Measurements from ENCODE around the gene EYS.
A peak's percentile ranks its signal among the peaks of the same experiment; 100 is the strongest.
"Not testable (repeated sequence)": the region's sequence is repeated elsewhere in the genome, so short reads cannot be mapped to it uniquely, and the experiment has no call there.

EYS gene

DNA sequence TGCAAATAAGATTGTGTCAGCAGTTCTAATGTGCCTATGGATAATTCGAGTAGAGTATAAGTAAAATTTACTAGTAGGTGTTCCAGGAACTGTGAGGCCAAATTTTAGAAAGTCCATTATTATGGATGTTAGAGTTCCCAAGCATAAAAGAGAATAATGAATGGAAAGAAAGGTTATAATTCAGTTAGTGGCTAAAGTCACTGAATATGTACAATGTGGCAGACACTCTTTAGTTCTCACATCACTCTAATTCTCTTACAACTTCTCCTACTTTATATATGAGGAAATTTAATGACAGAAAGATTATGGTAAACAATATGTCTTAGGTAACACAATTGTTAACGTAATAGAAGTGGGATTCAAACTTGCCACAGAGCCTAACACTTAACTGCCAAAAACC lies 75.3 kb downstream of the EYS start:
- no peak for DNase-seq

DNA sequence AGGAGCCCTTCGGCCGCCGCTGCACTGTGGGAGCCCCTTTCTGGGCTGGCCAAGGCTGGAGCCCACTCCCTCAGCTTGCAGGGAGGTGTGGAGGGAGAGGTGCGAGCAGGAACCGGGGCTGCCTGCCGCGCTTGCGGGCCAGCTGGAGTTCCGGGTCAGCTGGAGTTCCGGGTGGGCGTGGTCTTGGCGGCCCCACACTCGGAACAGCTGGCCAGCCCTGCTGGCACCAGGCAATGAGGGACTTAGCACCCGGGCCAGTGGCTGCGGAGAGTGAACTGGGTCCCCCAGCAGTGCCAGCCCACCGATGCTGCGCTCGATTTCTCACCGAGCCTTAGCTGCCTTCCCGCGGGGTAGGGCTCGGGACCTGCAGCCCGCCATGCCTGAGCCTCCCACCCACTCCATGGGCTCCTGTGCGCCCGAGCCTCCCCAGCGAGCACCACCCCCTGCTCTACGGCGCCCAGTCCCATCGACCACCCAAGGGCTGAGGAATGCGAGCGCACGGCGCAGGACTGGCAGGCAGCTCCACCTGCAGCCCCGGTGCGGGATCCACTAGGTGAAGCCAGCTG lies 79.5 kb downstream of the EYS start:
- not testable (repeated sequence) for DNase-seq

DNA sequence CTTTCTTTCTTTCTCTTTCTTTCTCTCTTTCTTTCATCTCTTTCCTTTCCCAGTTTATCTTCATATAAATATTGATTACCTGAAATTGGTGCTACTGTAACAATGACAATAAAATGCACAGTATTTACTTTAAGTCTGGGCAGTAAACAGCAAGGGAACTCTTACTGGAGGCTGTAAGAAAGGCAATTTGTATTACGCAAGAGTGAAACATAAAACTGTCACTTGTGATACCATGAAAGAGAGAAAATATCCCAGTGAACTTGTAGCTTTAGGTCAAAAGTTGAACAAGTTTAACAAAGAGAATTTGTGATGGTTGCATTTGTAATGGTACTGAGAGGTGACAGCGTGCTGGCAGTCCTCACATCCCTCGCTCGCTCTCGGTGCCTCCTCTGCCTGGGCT lies 80.0 kb downstream of the EYS start:
- DNase-seq = no peak

DNA sequence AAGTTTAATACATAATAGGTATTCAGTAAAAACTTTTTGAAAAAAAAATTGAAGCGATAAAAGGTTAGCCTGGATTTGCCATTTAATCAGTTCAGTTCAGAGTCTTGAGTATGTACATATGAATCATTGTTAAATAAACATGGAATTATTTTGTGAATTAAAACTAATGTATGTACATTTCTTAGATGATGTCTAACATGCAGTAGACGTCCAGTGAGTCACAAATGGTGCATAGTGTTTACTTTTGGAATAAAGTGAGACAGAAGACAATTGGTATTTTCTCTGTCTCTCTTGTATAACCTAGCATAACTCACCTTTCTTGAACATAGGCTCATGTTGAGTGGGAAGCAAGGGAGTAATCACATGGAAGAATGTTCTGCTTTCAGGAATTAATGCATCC lies 83.5 kb downstream of the EYS start:
- DNase-seq = no peak

DNA sequence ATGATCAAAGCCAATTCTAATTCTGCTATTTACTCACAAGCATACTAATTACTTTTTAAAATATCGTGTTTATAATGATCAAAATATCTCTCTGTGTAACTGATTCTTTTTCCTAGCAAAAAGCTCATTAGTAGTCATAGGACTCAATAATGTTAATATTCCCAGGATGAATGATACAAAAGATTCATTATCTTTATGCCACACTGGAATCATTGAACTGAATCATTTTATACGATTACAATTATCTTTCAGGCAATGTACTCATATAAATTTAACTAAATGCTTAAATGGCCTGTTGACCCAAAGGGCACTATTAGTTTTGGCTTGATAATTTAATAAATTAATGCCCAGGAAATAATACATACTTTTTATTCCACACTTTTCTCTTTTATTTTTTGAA lies 96.3 kb downstream of the EYS start:
- no peak for DNase-seq

DNA sequence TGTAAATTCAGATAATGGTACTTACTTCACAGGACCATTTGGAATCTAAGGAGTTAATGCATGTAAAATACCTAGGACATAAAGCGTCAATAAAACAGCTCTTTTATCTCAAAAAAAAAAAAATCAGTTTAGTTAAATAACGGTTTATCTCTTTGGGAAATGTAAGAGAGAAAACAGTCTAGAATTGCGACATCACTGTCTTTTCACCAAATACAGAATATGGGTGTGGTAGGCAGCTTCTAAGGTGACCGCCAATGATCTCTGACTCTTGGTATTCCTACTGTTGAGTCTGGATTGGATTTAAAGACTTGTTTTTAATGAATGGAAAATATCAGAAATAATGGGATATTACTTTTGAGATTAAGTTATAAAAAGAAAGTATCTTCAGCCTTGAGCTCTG lies 111.5 kb downstream of the EYS start:
- no peak for DNase-seq

DNA sequence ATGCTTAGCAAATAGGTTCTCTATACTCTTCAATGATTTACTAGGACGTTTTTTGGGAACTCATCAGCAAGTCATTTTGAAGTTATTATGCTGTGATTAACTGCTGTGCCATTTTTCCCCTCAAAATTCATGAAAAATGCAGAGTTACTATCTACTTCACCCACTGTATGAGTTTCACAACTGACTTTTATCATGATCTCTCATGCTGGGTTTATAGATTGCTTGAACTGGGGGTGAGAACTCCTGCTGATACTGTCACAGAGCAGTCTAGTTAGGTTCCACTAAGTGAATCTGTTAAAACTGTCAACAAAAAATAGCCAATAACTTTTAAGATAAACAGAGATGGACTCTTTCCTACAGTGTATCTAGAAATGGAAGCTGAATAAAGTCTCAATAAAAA lies 136.7 kb downstream of the EYS start:
- peak; percentile 1 for DNase-seq

DNA sequence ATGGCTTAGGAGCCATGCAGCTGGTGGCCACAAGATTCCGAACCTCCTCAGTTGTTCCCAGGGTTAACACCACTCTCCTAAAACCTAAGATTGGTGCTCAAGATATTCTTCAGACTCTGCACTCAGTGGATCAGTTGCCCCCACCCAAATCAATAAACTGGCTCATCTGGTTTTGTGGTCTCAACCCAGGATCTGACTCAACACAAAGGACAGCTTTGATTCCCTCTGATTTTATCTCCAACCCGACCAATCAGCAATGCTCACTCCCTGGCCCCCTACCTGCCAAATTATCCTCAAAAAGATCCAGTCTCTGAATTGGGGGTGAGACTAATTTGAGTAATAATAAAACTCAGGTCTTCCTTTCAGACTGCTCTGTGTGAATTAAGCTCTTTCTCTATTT lies 137.5 kb downstream of the EYS start:
- DNase-seq = no peak

DNA sequence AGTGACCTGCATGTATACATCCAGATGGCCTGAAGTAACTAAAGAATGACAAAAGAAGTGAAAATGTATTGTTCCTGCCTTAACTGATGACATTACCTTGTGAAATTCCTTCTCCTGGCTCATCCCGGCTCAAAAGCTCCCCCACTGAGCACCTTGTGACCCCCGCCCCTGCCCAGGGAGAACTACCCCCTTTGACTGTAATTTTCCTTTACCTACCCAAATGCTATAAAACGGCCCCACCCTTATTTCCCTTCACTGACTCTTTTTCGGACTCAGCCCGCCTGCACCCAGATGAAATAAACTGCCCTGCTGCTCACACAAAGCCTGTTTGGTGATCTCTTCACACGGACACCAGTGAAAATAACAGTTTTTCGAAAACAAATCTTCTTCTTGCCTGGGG lies 138.0 kb downstream of the EYS start:
- not testable (repeated sequence) for DNase-seq

DNA sequence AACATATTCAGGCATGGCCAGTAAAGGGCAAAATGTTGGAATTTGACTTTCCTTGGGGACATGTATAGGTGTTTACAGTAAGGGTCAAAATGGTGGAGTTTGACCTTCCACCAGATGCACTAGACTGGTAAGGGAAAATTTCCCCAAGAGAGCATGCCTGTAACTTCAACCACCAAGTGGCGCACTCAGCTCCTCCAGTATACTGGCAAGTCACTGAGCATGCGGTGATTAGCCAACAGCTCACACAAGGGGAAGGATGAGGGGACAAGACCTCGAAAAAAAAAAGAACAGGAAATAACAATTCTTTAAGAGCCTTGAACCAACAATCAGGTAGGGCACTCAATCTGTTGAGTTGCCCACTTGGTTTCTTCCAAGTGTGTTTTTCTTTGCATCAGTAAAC lies 140.9 kb downstream of the EYS start:
- DNase-seq = no peak

DNA sequence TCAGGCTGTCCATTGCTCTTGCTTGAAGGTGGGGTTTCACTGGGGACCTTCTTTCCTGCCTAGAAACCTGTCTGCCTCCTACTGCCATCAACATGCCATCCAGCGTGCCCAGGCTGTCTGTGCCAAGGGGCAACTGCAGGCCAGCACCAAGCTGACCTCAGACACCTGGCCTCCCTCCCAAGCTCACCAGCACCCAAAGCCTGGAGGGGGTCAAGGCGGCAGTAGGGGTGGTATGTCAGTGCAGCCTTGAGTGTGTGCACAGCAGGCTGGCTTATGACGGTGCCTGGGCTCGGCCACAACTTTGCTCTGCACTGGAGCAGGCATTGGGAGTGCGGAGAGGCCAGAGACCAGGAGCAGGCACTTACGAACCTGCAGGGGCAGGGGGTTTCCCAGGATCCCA lies 149.0 kb downstream of the EYS start:
- no peak for DNase-seq

DNA sequence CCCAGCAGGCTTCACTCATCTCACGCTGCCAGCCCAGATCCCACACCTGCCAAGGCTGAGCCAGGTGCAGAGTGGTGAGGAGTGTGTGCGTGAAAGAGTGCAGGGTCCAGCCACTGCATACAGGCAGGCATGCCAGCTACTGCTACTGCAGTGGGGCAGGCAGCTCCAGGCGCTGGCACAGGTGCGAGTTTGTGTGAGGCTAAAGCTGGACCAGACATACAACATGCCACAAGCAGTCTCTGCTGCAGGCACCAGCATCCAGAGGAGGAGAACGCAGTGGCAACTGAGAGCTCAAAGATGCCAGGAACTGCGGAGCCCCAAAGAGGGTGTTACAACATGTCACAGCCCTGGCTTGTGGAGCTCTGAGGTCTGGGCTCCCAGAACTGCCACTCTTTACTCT lies 149.8 kb downstream of the EYS start:
- no peak for DNase-seq

DNA sequence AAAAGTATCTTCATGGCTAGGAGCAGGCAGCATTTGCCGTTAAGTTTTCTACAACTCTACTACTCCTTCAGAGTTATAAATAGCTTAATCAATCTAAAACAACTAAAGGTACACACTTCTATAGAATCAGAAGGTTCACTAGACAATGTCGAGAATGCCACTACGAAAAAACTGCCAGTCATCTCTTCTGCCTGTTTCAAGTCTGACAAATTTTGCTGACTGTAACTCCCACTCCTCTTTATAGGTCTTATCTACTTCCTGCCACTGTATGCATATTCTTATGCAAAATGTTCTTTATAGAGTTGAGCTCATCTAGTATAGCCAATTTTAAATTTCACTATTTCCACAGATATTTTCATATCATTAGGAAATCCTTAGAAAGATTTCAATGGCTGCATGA lies 160.1 kb downstream of the EYS start:
- no peak for DNase-seq

DNA sequence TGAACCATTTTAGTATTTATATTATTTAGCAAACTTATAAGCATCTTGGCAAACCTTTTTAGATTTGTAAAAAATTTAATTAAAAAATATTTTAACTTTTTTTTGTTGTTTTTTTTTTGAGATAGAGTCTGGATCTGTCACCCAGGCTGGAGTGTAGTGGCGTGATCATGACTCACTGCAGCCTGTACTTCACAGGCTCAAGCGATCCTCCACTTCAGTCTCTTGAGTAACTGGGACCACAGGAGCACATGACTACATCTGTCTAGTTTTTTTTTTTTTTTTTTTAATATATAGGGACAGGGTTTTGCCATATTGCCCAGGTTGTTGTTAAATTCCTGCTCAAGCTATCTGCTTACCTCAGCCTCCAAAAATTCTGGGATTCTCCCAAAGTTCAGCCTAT lies 161.1 kb downstream of the EYS start:
- DNase-seq = no peak

DNA sequence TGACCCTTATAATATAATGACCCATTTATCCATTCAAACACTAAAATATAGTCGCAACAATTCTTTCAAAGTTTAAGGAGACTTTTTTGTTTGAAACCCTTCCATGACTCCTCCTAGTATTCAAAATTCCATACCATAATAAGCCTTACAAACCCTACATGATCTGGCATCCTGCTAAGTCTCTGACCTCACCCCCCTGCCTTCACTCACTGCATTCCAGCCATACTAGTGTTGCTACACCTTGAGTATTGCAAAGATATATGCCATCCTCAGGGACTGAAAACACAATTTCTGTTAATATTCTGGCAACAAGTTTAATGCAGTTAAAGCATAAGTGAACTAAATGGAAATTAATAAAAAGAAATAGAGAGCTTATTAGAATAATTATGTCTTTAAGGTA lies 168.4 kb downstream of the EYS start:
- no peak for DNase-seq

DNA sequence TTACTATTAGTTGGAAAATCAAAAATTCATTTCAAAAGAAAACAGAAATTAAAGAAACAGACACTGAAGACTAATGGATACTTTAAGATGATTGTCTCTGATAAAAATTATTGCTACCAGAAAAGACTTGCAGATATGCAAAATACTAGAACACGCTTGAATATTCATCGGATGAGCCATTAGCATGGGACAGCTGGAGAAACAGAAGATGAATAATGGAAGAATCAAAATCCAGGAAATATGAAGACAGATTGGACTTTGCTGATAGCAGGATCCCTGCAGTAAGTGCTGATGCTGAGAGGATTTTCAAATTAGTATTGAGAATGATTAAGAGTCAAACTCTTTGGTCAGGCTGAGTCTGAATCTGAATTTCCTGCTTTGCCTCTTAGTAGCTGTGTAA lies 169.4 kb downstream of the EYS start:
- DNase-seq = no peak

DNA sequence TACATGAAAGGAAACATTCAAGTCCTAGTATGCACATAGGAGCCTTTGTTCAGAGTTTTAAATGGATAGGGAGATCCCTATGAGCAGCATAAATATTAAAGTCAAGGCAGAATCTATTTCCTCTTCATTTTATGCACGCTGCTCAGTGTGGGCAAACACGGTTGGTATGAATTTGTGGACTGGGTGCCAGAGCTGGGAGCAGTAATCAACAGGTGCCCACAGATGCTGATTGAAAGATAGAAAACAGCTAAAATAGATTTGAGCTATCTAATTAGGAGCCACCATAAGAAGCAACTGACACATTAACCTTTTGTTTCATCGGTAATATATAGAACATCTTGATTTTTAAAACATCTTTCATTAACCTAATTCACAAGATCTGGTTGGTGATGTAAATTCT lies 175.5 kb downstream of the EYS start:
- no peak for DNase-seq

DNA sequence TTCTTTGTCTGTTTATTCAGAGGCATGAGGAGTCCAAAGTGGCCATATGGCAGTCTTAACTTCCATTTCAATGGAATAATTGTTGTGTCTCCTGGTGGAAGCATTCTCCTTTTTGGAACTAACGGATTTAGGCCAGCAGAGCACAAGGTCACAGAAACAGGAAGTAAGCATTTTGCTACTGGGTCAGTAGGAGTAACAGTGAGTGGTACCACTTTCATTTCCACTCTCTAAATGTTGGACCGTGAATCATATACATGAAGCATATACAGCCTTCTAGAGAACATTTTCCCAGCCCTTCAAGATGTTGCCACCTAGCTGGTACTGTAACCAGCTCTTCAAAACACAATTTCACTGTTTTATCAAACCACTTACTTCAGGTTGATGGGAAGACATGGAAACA lies 182.8 kb downstream of the EYS start:
- no peak for DNase-seq

DNA sequence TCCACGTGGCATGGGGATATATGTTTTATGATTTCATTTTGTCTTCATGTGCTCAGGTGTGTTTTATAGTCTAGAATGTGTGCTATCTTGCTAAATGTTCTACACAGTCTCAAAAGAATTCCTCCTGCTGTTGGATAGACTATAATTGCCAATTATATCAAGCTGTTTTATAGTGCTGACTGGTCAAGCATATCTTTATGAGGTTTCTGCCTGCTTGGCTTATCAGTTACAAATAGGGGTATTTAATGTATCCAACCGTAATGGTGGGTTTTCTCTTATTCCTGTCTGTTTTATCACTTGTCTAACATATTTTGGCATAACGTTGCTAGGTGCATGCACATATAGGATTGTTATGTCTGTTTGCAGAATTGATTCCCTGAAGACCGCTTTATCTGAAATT lies 201.3 kb downstream of the EYS start:
- peak; percentile 48 for DNase-seq

DNA sequence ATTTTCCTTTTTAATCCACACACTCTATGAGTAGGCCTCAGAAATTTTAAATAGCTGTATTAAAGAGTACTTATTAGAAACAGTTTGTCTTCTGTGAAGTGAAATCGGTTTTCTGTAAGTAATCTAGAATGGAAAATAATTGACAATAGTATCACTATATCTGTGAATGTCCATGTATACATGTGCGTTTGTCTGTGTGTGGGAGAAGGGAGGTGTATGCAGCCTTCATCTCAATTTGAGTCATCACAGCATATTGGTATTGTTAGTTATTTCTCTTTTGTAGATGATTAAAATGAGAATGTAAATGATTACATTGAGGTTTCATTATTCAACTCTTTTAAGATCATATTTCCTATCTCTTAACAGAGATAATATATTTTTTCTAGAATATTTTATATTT lies 206.0 kb downstream of the EYS start:
- DNase-seq = no peak

DNA sequence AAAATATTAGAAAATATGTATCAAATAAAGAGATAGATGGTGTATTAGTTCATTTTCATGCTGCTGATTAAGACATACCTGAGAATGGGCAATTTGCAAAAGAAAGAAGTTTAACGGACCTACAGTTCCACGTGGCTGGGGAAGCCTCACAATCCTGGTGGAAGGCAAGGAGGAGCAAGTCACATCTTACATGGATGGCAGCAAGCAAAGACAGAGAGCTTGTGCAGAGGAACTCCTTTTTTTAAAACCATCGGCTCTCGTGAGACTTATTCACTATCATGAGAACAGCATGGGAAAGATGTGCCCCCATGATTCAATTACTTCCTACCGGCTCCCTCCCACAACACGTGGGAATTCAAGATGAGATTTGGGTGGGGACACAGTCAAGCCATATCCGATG lies 223.4 kb downstream of the EYS start:
- DNase-seq = not testable (repeated sequence)

DNA sequence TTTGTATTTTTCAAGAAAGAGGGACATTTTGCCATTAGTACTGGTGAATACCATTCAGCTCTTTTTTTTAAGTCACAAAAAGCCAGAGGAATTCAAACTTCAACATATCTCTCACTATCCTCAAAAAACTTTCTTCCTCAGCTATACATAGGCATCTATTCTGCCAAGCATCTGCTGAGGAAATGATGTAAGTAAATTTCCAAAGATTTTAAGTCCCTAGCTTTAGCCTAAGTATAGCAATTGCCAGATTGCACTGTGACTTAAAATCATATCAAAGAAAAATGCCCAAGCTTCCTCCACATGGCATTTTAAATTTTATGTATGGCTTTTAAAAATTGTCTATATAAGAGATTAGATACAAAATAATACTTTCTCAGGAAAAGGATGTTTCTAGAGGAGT lies 237.4 kb downstream of the EYS start:
- no peak for DNase-seq

DNA sequence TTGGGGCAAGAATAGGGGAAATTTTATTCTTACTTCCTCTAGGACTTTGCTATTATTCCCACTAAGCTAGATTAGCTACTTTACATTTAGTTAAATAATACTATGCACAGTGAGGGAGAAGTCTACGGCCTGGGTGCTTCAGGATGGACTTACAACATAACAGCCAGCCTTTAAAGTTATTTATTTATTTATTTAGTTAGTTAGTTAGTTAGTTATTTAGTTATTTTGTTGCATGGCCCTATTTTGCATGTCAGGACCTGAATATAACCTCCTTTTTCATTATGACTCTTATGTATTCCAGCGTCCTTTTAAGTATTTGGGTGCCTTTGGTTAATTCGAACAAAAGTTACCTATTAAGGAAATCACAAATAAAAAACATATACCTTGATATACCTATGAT lies 238.7 kb downstream of the EYS start:
- no peak for DNase-seq

DNA sequence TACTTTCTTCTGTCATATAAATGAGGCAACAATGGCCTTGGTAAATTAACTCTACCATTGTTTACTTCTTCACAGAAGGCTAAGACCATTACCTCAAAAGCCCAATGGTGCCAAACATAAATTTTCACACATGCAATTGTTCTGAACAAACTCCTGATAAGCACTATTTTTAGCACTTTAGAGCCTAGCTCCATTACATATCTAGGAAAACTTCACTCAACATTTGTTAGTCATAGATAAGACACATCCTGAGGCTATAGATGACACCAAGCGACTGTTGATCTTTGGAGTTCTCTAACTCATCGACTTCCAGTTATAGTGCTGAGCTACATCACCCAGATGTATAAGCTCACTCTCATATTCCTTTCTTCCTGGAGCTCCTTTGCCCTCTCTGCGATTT lies 245.9 kb downstream of the EYS start:
- no peak for DNase-seq

DNA sequence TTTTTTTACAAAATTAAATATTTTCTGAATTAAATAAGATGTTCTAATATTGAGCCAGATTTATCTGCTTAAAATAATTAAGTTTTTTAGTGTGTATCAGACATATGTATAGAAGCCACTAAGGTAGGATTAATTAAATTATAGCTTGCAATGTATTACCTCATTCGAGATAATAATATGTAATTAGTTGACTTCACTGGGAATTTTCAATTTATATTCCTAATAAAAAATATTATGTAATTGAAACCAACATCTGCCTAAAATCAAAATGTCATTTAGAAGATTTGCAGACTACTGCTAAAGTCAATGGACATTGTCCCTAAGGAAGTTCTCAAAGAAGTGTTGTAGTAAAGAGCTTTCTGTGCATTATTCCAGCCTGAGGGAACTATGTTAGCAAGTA lies 254.7 kb downstream of the EYS start:
- DNase-seq = no peak

DNA sequence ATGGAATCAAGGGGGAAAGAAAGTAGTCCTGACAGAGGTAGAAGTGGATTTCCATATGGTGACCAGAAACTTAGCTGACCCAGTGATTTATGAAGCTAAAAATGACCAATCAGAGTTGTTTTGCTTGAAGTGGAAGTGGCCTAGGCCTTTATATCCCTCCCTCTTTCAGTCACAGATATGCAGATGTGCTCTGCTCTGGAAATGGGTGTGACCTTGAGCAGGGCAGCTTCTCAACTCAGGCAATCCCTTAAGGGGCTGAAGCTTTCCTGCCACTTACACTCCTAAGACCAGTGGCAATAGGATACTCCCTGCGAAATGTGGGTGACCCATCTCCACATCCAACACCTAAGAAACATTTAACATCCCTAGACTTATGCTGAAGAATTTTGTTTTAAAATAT lies 256.6 kb downstream of the EYS start:
- no peak for DNase-seq

Measured in eye (tissue), 1 donor.